ENCODE results near the gene FBLL1.
"Not testable (repeated sequence)": the region's sequence is repeated elsewhere in the genome, so short reads cannot be mapped to it uniquely, and the experiment has no call there.

FBLL1 gene

DNA sequence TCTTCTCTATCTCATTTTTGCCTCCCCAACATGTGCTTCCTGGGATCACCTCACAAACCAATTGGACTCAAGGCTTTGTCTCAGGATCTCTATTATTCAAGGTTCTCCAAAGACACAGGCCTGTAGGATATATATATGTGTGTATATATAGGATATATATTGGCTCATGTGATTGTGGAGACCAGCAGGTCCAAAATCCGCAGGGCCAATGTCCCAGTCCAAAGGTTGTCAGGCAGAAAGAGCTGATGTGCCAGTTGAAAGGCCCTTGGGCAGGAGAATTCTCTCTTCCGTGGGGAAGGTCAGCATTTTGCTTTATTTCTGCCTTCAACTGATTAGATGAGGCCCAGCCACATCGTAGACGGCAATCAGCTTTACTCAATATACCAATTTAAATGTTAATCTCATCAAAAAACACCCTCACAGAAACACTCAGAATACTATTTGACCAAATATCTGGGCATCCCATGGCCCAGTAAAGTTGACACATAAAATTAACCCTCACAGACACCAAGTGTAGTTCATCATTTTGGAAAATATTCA lies 1.3 kb upstream of the FBLL1 start:
- H3K9me3 ChIP-seq (ENCODE audit: control insufficient read depth, low read length) = peaks cover 5% of the 10 kb centered on the region
- H3K4me1 ChIP-seq (ENCODE audit: control insufficient read depth, insufficient read depth, low read length) = peaks cover 3% of the 10 kb centered on the region
- H3K9ac ChIP-seq (ENCODE audit: low read length) = no peak overlapping the region
- peaks cover 23% of the 10 kb centered on the region for H3K27me3 ChIP-seq (replicated peaks; ENCODE audit: control insufficient read depth, insufficient read depth, low read length)
- no peaks in the 10 kb centered on the region for H3K36me3 ChIP-seq (ENCODE audit: control insufficient read depth, insufficient read depth, low read length, severe bottlenecking)
- H3K4me3 ChIP-seq (ENCODE audit: low read length) = no peak overlapping the region
- no peak for DNase-seq (ENCODE audit: low read depth)

DNA sequence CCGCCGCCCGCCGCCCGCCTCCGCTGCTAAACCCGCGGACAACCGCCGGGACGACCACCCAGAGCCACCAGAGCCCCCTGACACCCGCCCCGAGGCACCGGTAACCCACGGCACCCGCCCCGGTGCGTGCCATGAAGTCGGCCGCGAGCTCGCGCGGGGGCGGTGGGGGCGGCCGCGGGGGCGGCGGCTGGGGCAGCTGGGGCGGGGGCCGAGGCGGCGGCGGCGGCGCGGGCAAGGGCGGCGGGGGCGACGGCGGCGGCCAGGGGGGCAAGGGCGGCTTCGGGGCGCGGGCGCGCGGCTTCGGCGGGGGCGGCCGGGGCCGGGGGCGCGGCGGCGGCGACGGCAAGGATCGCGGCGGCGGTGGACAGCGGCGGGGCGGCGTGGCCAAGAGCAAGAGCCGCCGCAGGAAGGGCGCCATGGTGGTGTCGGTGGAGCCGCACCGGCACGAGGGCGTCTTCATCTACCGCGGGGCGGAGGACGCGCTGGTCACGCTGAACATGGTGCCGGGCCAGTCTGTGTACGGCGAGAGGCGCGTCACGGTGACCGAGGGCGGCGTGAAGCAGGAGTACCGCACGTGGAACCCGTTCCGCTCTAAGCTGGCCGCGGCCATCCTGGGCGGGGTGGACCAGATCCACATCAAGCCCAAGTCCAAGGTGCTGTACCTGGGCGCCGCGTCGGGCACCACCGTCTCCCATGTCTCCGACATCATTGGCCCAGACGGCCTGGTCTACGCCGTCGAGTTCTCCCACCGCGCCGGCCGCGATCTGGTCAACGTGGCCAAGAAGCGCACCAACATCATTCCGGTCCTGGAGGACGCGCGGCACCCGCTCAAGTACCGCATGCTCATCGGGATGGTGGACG lies 499 bp downstream of the FBLL1 start:
- no peak for DNase-seq (ENCODE audit: low read depth)
- H3K4me3 ChIP-seq (ENCODE audit: low read length) = peak overlapping the region; percentile 70

DNA sequence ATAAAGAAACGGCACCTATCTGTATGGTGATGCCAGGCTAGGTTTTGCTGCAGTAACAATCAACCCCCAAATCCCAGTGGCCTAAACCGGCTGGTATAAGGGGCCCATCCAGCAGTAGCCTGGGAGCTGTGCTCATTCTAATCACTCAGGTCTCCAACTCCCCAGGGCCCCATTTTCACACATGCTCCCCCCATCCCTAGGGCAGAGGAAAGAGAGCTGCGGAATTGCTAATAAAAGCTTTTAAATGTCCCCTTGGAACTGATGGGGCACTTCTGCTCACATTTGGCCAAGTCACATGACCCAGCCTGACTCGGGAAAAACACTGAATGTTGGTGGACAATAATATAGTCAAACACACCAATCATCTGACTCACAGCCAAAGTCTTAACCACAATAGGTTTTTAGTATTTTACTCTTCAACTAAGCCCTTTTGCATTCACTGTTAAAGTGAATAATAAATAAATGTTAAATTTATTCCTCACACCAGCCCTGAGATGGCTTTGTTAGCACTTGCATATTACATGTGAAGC lies 1.6 kb downstream of the FBLL1 start:
- H3K4me3 ChIP-seq (ENCODE audit: low read length) = no peak overlapping the region
- DNase-seq (ENCODE audit: low read depth) = no peak
- peaks cover 5% of the 10 kb centered on the region for H3K9me3 ChIP-seq (ENCODE audit: control insufficient read depth, low read length)
- peaks cover 28% of the 10 kb centered on the region for H3K27me3 ChIP-seq (replicated peaks; ENCODE audit: control insufficient read depth, insufficient read depth, low read length)
- no peaks in the 10 kb centered on the region for H3K36me3 ChIP-seq (ENCODE audit: control insufficient read depth, insufficient read depth, low read length, severe bottlenecking)
- peaks cover 3% of the 10 kb centered on the region for H3K4me1 ChIP-seq (ENCODE audit: control insufficient read depth, insufficient read depth, low read length)
- H3K9ac ChIP-seq (ENCODE audit: low read length) = no peak overlapping the region

More for the DNA sequence above, 499 bp downstream of the FBLL1 start:
- peaks cover 23% of the 10 kb centered on the region for H3K27me3 ChIP-seq (replicated peaks; ENCODE audit: control insufficient read depth, insufficient read depth, low read length)
- H3K36me3 ChIP-seq (ENCODE audit: control insufficient read depth, insufficient read depth, low read length, severe bottlenecking) = no peaks in the 10 kb centered on the region
- peaks cover 3% of the 10 kb centered on the region for H3K4me1 ChIP-seq (ENCODE audit: control insufficient read depth, insufficient read depth, low read length)
- peaks cover 5% of the 10 kb centered on the region for H3K9me3 ChIP-seq (ENCODE audit: control insufficient read depth, low read length)
- H3K9ac ChIP-seq (ENCODE audit: low read length) = no peak overlapping the region

DNA sequence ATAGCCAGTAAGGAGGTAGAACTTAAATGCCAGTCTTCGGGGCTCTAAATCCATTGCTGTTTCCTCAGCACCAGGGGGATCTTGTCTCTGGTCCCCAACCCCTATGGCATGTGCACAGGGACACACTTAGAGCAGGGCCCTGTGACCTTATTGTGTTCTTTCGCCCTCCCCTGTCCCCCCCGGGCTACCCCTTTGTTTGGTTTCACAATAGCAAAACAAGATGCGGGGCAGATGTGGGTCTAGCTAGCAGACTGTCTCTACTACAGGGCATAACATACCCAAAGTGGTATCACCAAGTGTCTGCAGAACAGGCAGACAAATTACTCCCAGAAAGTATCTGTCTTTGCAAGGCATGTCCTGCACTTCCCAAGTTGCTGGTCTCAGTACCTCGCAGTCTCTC lies 2.1 kb downstream of the FBLL1 start:
- Histone ChIP-seq H3K9me3 (ENCODE audit: control insufficient read depth, low read length) (peaks cover 5% of the 10 kb centered on the region), H3K4me3 (ENCODE audit: low read length) (no peak overlapping the region), H3K4me1 (ENCODE audit: control insufficient read depth, insufficient read depth, low read length) (peaks cover 3% of the 10 kb centered on the region), H3K27me3 (replicated peaks; ENCODE audit: control insufficient read depth, insufficient read depth, low read length) (peaks cover 28% of the 10 kb centered on the region), H3K9ac (ENCODE audit: low read length) (no peak overlapping the region), H3K36me3 (ENCODE audit: control insufficient read depth, insufficient read depth, low read length, severe bottlenecking) (no peaks in the 10 kb centered on the region)
- DNase-seq (ENCODE audit: low read depth) = no peak

DNA sequence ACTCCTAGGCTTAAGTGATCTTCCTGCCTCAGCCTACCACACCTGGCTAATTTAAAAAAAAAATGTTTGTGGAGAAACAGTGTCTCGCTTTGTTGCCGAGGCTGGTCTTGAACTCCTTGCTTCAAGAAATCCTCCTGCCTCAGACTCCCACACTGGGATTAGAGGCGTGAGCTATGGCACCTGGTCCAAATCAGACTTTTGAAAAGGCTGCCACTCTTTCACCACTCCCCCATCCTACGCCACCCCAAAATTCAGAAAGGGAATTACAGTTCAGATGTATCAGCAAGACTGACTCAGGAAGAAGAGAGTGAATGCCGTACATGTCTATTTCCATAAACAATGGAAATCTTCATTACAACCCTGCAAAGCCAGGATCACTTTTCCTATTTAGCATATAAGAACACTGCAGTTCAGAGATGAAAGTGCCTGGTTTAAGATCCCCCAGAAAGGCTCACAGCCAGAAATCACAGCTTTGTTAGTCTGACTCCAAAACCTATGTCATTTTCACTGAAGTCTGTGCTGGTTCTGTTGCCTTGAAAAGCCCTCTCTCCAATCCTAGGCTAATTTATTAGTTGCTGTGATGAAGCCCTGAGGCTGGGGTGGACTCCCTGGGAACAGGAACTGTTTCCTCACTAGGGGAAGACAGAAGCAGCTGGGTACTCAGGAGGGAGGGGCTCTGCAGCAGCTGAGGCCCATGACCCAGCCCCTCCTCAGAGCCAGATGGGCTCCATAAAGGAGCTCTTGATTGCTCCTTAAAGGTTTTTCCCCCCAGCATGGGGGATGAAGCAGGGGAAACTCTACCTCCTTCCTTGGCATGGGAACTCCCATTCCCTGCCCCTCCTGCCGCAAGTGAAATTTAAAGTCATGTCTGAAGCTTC lies 3.1 kb downstream of the FBLL1 start:
- Histone ChIP-seq H3K4me1 (ENCODE audit: control insufficient read depth, insufficient read depth, low read length) (peaks cover 3% of the 10 kb centered on the region), H3K36me3 (ENCODE audit: control insufficient read depth, insufficient read depth, low read length, severe bottlenecking) (no peaks in the 10 kb centered on the region), H3K27me3 (replicated peaks; ENCODE audit: control insufficient read depth, insufficient read depth, low read length) (peaks cover 28% of the 10 kb centered on the region), H3K9me3 (ENCODE audit: control insufficient read depth, low read length) (peaks cover 5% of the 10 kb centered on the region), H3K4me3 (ENCODE audit: low read length) (no peak overlapping the region), H3K9ac (ENCODE audit: low read length) (no peak overlapping the region)
- no peak for DNase-seq (ENCODE audit: low read depth)

DNA sequence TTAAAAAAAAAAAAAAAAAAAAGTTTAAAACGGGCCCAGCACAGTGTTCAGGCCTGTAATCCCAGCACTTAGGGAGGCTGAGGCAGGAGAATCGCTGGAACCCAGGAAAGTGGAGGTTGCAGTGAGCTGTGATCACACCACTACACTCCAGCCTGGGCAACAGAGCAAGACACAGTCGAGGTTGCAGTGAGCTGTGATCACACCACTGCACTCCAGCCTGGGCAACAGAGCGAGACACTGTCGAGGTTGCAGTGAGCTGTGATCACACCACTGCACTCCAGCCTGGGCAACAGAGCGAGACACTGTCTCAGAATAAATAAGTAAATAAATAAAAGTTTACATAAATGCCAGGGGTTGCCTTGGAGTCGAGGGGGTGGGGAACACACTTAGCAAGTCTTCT lies 5.2 kb downstream of the FBLL1 start:
- H3K9me3 ChIP-seq (ENCODE audit: control insufficient read depth, low read length); H3K4me3 ChIP-seq (ENCODE audit: low read length); H3K9ac ChIP-seq (ENCODE audit: low read length); DNase-seq (ENCODE audit: low read depth); H3K36me3 ChIP-seq (ENCODE audit: control insufficient read depth, insufficient read depth, low read length, severe bottlenecking); H3K4me1 ChIP-seq (ENCODE audit: control insufficient read depth, insufficient read depth, low read length): not testable (repeated sequence)
- peaks cover 23% of the 10 kb centered on the region for H3K27me3 ChIP-seq (replicated peaks; ENCODE audit: control insufficient read depth, insufficient read depth, low read length)

DNA sequence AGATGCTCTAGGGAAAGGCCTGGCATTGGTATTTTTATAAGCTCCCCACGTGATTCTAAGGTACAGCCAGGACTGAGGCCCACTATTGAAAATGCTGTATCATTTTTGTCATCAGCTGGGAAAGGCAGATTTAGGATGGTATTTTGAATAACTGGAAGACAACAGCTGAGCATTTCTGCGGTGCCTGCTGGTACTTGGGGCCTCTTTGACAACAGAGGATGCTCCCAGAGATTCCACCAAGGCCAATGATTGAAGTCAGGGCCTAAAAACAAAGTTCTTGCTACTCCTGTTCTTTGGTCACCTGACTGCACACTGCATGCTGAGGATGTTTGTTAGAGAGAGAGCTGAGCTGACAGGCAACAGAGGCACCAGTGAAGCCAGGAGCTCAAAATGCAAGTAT lies 8.1 kb downstream of the FBLL1 start:
- H3K9me3 ChIP-seq (ENCODE audit: control insufficient read depth, low read length) = no peaks in the 10 kb centered on the region

DNA sequence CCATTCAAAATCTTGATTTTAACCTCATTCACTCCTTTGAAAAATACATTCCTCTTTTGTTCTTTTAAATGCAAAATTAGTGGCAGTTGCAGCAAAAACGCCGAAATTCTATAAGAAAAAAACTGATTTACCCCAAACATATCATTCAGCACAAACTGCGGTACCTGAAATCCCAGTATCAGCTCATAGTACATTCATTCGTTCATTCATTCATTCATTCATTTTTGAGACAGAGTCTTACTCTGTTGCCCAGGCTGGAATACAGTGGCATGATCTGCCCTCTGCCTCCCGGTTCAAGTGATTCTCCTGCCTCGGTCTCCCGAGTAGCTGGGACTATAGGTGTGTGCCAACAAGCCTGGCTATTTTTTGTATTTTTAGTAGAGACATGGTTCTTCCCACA lies 20.4 kb downstream of the FBLL1 start:
- no peak for DNase-seq (ENCODE audit: low read depth)
- H3K9ac ChIP-seq (ENCODE audit: low read length) = no peak overlapping the region
- H3K4me3 ChIP-seq (ENCODE audit: low read length) = no peak overlapping the region
- peaks cover 11% of the 10 kb centered on the region for H3K4me1 ChIP-seq (ENCODE audit: control insufficient read depth, insufficient read depth, low read length)
- no peaks in the 10 kb centered on the region for H3K9me3 ChIP-seq (ENCODE audit: control insufficient read depth, low read length)
- H3K36me3 ChIP-seq (ENCODE audit: control insufficient read depth, insufficient read depth, low read length, severe bottlenecking) = peaks cover 58% of the 10 kb centered on the region
- H3K27me3 ChIP-seq (replicated peaks; ENCODE audit: control insufficient read depth, insufficient read depth, low read length) = no peaks in the 10 kb centered on the region

More for the DNA sequence above, 8.1 kb downstream of the FBLL1 start:
- no peaks in the 10 kb centered on the region for H3K36me3 ChIP-seq (ENCODE audit: control insufficient read depth, insufficient read depth, low read length, severe bottlenecking)
- peaks cover 9% of the 10 kb centered on the region for H3K27me3 ChIP-seq (replicated peaks; ENCODE audit: control insufficient read depth, insufficient read depth, low read length)
- DNase-seq (ENCODE audit: low read depth) = no peak
- no peaks in the 10 kb centered on the region for H3K4me1 ChIP-seq (ENCODE audit: control insufficient read depth, insufficient read depth, low read length)
- H3K9ac ChIP-seq (ENCODE audit: low read length) = no peak overlapping the region
- no peak overlapping the region for H3K4me3 ChIP-seq (ENCODE audit: low read length)

DNA sequence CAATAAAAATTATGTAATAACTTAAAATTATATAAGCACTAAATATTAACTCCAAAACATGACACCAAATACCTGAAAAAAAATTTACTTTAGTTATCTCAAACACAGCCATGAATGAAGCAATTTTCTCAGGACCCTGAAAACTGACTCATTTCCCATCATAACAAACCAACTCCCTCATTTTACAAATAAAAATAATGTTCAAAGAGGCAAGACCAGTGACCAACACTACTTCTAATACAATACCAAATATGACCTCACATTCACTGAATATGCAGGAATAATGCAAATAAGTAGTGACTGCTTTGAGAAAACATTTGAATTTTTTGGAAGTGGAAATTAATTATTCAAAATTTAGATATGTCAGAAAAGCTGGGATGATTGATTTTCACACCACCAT lies 21.6 kb downstream of the FBLL1 start:
- Histone ChIP-seq H3K4me1 (ENCODE audit: control insufficient read depth, insufficient read depth, low read length) (peaks cover 11% of the 10 kb centered on the region), H3K4me3 (ENCODE audit: low read length) (no peak overlapping the region), H3K9ac (ENCODE audit: low read length) (no peak overlapping the region), H3K36me3 (ENCODE audit: control insufficient read depth, insufficient read depth, low read length, severe bottlenecking) (peaks cover 61% of the 10 kb centered on the region), H3K27me3 (replicated peaks; ENCODE audit: control insufficient read depth, insufficient read depth, low read length) (no peaks in the 10 kb centered on the region), H3K9me3 (ENCODE audit: control insufficient read depth, low read length) (no peaks in the 10 kb centered on the region)
- no peak for DNase-seq (ENCODE audit: low read depth)

DNA sequence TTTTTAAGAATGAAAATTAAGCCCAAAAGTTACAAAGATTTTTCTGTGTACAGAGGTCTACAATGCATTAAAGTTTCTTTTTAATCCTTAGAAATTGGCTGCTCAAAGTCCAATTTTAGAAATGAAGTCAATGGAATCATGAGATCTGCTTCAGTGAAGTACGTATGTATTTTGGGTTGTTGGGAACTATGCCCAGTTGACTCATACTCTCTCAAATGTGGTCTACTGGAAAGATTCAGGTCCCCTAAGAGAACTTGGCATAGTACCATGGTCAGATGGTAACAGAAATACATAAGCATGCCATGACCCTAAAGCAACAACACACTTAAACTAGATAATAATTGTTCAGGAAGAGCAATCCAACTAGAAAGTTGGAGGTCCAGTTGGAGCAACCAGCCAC lies 23.0 kb downstream of the FBLL1 start:
- Histone ChIP-seq H3K9me3 (ENCODE audit: control insufficient read depth, low read length) (no peaks in the 10 kb centered on the region), H3K4me1 (ENCODE audit: control insufficient read depth, insufficient read depth, low read length) (peaks cover 11% of the 10 kb centered on the region), H3K27me3 (replicated peaks; ENCODE audit: control insufficient read depth, insufficient read depth, low read length) (no peaks in the 10 kb centered on the region), H3K36me3 (ENCODE audit: control insufficient read depth, insufficient read depth, low read length, severe bottlenecking) (peaks cover 68% of the 10 kb centered on the region), H3K9ac (ENCODE audit: low read length) (no peak overlapping the region), H3K4me3 (ENCODE audit: low read length) (no peak overlapping the region)
- DNase-seq (ENCODE audit: low read depth) = peak; percentile 80

Measured in adipocyte (in vitro differentiated cells).